ENCODE measurements around the gene C3orf18.

The C3orf18 gene

GRCh38 chr3:50577348-50577747, 9.8 kb upstream of the C3orf18 start:
- DNase-seq: no peak

GRCh38 chr3:50575372-50575771, 7.8 kb upstream of the C3orf18 start:
- DNase-seq: no peak

GRCh38 chr3:50574444-50574831, 6.9 kb upstream of the C3orf18 start:
- no peak for DNase-seq

GRCh38 chr3:50573566-50574443, 6.3 kb upstream of the C3orf18 start:
- DNase-seq: peak; percentile 9

GRCh38 chr3:50572801-50573371, 5.3 kb upstream of the C3orf18 start:
- DNase-seq: no peak

GRCh38 chr3:50572158-50572557, 4.6 kb upstream of the C3orf18 start:
- DNase-seq: peak; percentile 72

GRCh38 chr3:50571486-50571885, 3.9 kb upstream of the C3orf18 start:
- DNase-seq: no peak

GRCh38 chr3:50570508-50571279, 3.1 kb upstream of the C3orf18 start:
- DNase-seq: no peak

- peak; percentile 85 for DNase-seq
Observed at GRCh38 chr3:50568947-50569749, 1.6 kb upstream of the C3orf18 start, which contains the start of gene HEMK1. TSS of gene HEMK1 (plus strand) at chr3:50569522. CDS start at chr3:50571105, 1,583 bp downstream.

- no peak for DNase-seq
Observed at GRCh38 chr3:50567011-50567385, 549 bp downstream of the C3orf18 start.

GRCh38 chr3:50564321-50564720, 3.2 kb downstream of the C3orf18 start:
- DNase-seq: no peak

GRCh38 chr3:50563867-50564266, 3.7 kb downstream of the C3orf18 start:
- DNase-seq: no peak

- no peak for DNase-seq
Observed at GRCh38 chr3:50562861-50563260, 4.7 kb downstream of the C3orf18 start.

GRCh38 chr3:50559702-50560101, 7.8 kb downstream of the C3orf18 start:
- DNase-seq: no peak

- DNase-seq: no peak
Observed at GRCh38 chr3:50557915-50558314, 9.6 kb downstream of the C3orf18 start.

- DNase-seq: no peak
Observed at GRCh38 chr3:50557106-50557505, 10.4 kb downstream of the C3orf18 start.

- no peak for DNase-seq
Observed at GRCh38 chr3:50554553-50554952, 13.0 kb downstream of the C3orf18 start.

- DNase-seq: no peak
Observed at GRCh38 chr3:50552598-50552997, 14.9 kb downstream of the C3orf18 start.

- no peak for DNase-seq
Observed at GRCh38 chr3:50551681-50552435, 15.7 kb downstream of the C3orf18 start.

GRCh38 chr3:50551054-50551659, 16.4 kb downstream of the C3orf18 start:
- no peak for DNase-seq

GRCh38 chr3:50550079-50550736, 17.3 kb downstream of the C3orf18 start:
- DNase-seq: peak; percentile 55

Measured in T-helper 9 cell (primary cell).